ENCODE results near the gene OR9A4.

Gene OR9A4

DNA sequence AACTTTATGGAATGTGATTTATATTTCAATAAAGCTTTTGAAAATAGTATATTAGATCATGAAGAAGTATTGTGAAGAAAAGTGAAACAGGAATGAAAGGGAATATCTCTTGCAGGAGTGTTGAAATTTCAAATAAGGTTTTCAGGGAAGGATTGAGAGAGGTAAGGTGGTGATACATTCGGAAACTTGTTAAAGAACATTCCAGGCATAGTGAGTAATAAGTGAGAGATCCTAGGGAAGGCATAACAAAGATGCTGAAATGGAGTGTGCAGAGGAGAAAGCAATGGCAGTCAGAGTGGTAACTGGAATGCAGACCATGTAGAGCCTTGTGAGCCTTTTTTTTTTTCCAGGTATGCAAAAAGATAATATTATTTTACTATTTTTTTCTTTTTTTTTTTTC lies 4.1 kb downstream of the OR9A4 start:
- Mint-ChIP-seq H3K4me3 (no peak overlapping the region), H3K36me3 (no peaks in the 10 kb centered on the region), H3K9me3 (peaks cover 0 to 1% of the 10 kb centered on the region in 2 donors), H3K27me3 (peaks cover 0 to 5% of the 10 kb centered on the region in 2 donors), H3K27ac (no peak overlapping the region), H3K4me1 (peaks cover 0 to 5% of the 10 kb centered on the region in 2 donors)
- ATAC-seq (replicated peaks): no peak
- no peak for DNase-seq

DNA sequence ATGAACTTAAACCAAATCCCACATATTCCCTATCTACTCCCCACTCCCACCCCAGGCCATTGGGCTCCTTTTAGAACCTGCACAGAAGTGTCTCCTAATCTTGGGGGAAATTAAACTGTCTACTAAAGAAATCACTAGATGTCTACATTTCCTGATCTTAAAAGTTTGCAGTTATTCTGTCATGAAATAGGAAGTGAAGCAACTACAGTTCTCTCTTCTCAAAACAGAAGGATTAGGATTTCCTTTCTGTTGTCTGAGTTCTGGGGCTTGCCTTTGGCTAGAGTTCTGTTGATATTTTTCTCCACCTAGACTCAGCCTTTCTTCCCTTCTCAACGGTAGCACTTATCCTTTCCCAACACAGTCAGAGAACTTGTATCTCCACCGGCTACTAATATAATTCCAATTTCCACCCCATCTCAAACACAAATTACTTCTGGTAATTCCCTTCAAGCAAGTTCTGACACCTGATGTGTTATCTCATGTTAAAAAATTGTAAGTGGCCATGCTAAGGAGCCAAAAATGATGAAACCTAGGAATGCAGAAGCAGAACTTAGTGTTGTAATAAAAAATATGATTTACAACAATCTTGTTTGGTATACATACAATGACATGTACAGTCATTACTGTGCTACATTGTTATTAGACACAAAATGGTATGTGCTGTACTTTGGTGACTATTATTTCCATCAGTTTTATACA lies 12.1 kb downstream of the OR9A4 start:
- peaks cover 0 to 5% of the 10 kb centered on the region in 2 donors for H3K9me3 Mint-ChIP-seq
- no peaks in the 10 kb centered on the region for H3K4me1 Mint-ChIP-seq
- DNase-seq: no peak
- H3K27ac Mint-ChIP-seq: no peak overlapping the region
- H3K4me3 Mint-ChIP-seq: no peak overlapping the region
- H3K27me3 Mint-ChIP-seq: peaks cover 5 to 11% of the 10 kb centered on the region in 2 donors
- no peaks in the 10 kb centered on the region for H3K36me3 Mint-ChIP-seq
- no peak for ATAC-seq (replicated peaks)

DNA sequence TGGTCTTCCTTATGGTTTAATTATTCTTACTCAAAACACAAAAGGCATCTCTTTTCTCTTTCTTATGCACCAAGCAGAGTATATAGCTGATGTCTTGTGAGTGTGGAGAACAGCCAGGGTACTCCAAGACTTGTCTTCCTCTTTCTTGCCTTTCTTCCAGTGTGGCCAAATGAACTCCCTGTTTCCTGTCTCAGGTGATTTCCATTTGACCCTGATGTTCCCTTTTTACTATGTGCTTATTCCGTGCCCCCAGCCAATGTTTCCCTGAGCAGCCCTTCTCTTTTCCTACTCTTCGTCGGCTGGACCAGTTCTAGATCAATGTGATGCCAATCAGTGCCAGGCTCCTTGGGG lies 12.6 kb downstream of the OR9A4 start:
- no peaks in the 10 kb centered on the region for H3K4me1 Mint-ChIP-seq
- no peak overlapping the region for H3K27ac Mint-ChIP-seq
- DNase-seq (no peak), ATAC-seq (replicated peaks) (no peak)
- no peaks in the 10 kb centered on the region for H3K36me3 Mint-ChIP-seq
- peaks cover 0 to 5% of the 10 kb centered on the region in 2 donors for H3K9me3 Mint-ChIP-seq
- peaks cover 5 to 11% of the 10 kb centered on the region in 2 donors for H3K27me3 Mint-ChIP-seq
- H3K4me3 Mint-ChIP-seq: no peak overlapping the region

DNA sequence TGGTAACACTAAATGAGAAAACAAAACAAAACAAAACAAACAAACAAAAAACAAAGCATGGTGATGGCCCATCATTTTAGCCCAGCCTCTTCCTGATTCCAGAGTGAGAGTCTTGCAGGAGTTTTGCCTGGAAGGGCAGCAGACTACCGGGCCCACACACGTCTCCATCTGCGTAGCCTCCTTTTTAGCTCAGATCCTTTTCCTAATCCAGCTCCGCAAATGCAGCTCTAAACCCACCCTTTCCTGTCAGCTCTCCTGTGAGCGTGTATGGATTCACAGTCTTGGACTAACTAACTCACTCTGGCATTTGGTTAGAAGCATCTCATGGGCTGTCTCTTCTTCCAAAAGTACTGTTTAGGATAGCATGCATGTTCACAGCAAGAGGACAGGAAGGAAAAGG lies 14.0 kb downstream of the OR9A4 start:
- no peak for DNase-seq
- H3K27ac Mint-ChIP-seq: no peak overlapping the region
- peaks cover 5 to 11% of the 10 kb centered on the region in 2 donors for H3K27me3 Mint-ChIP-seq
- ATAC-seq (replicated peaks): no peak
- H3K9me3 Mint-ChIP-seq: peaks cover 0 to 5% of the 10 kb centered on the region in 2 donors
- H3K4me3 Mint-ChIP-seq: no peak overlapping the region
- H3K36me3 Mint-ChIP-seq: no peaks in the 10 kb centered on the region
- H3K4me1 Mint-ChIP-seq: no peaks in the 10 kb centered on the region

DNA sequence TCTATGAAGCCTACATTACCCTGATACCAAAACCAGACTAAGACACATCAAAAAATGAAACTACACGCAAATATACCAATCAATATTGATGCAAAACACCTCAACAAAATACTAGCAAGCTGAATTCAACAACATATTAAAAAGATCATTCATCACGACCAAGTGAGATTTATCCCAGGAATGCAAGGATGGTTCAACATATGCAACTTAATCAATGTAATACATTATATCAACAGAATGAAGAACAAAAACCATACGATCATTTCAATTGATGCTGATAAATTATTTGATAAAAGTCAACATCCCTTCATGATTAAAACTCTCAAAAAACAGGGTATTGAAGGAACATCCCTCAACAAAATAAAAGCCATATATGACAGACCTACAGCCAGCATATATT lies 24.9 kb downstream of the OR9A4 start:
- H3K9me3 Mint-ChIP-seq: peaks cover 30 to 31% of the 10 kb centered on the region in 2 donors
- no peak for DNase-seq
- H3K27ac Mint-ChIP-seq: no peak overlapping the region
- ATAC-seq (replicated peaks): no peak
- H3K27me3 Mint-ChIP-seq: no peaks in the 10 kb centered on the region
- peaks cover 10 to 13% of the 10 kb centered on the region in 2 donors for H3K36me3 Mint-ChIP-seq
- H3K4me1 Mint-ChIP-seq: peaks cover 8 to 16% of the 10 kb centered on the region in 2 donors
- H3K4me3 Mint-ChIP-seq: no peak overlapping the region

DNA sequence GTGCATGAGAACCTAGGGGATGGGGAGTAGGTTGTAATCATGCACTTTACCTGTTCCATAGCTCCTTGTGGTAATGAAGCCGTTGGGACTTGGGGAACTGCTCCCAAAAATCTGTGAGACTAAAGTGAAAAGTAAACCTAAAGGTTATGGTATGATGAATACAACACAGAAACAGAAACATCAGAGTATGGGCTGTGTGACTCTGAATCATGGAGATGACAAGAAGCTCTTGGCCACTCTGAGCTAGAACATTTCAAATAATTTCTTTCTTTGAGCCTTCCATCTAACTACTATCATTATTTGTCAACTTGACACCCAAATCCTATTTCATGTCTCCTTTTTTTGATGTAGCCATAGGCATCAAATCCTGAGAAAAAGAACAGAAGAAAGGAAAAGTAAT lies 27.6 kb downstream of the OR9A4 start:
- no peak for DNase-seq
- ATAC-seq (replicated peaks): no peak
- no peak overlapping the region for H3K27ac Mint-ChIP-seq

DNA sequence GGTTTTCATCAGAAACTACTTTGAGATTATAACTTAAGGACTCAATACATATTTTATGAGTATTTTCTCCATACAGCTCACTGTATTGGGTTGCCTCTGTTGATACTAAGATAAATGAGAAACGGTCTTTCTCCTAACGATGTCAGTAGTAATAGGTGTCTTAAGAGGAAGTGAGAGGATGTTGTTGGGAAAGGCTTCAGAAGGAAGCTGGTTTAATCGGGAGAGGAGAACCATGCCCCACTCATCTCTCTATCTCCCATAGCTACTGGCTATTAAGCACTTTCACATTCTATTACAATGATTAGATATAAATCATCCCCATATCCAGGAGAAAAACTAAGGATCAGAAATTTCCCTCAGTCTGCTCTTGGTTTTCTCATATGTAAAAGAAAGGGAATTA lies 28.6 kb downstream of the OR9A4 start:
- no peak for ATAC-seq (replicated peaks)
- Mint-ChIP-seq H3K4me3 (no peak overlapping the region), H3K36me3 (peaks cover 8 to 13% of the 10 kb centered on the region in 2 donors), H3K27ac (peak overlapping the region; percentile 10), H3K27me3 (no peaks in the 10 kb centered on the region), H3K4me1 (peaks cover 8 to 16% of the 10 kb centered on the region in 2 donors), H3K9me3 (peaks cover 21 to 23% of the 10 kb centered on the region in 2 donors)
- no peak for DNase-seq

More for the DNA sequence above, 27.6 kb downstream of the OR9A4 start:
- Mint-ChIP-seq H3K36me3 (peaks cover 10 to 13% of the 10 kb centered on the region in 2 donors), H3K9me3 (peaks cover 27% of the 10 kb centered on the region in 2 donors), H3K4me1 (peaks cover 8 to 16% of the 10 kb centered on the region in 2 donors), H3K4me3 (no peak overlapping the region), H3K27me3 (no peaks in the 10 kb centered on the region)

DNA sequence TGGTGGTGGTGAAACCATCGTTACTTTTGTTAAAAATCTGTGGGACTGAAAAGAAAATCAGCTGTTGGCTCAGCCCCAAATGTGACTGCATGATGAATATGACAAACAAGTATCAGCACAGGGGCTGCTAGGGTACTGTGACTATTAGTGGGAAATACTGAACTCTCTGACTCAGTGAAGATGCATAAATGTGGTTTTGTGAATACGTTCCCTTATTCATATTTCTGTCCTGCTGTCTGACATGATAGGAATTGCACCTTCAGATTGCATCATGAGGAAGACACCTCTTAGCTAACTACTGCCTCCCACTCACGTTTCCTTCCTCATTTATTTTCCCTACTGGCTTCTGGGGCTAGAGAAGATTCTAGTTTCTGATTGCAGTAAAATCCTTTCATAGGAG lies 29.2 kb downstream of the OR9A4 start:
- no peaks in the 10 kb centered on the region for H3K27me3 Mint-ChIP-seq
- DNase-seq: no peak
- H3K4me1 Mint-ChIP-seq: peaks cover 8 to 16% of the 10 kb centered on the region in 2 donors
- ATAC-seq (replicated peaks): peak; percentile 81 to 97
- no peak overlapping the region for H3K4me3 Mint-ChIP-seq
- peaks cover 18 to 20% of the 10 kb centered on the region in 2 donors for H3K9me3 Mint-ChIP-seq
- H3K36me3 Mint-ChIP-seq: peaks cover 6 to 10% of the 10 kb centered on the region in 2 donors
- H3K27ac Mint-ChIP-seq: peak overlapping the region; percentile 10

DNA sequence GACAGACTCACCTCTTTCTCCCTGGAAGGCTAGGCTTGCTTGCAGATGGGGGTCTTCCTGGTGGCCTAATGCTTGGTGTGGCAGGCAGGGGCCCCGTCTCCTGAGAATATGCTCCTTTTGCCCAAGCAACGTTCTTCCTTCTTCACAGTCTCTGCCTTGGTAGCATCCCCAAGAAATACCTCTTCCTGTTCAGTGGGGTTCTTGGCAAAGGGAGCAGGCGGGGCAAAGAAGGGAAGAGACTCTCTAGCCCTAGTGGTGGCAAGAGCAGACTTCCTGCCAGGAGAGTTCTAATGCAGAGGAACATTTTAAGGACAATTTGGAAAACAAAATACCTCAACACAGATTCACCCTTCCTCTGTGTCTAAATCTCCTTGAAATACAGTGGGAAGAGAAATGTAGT lies 30.6 kb downstream of the OR9A4 start, which contains the start of gene CLEC5A:
CLEC5A (minus strand) TSS at position 179 of the 400 bp plus-strand sequence. CDS start 682 bp downstream, outside the sequence.
- H3K4me1 Mint-ChIP-seq: peaks cover 8 to 16% of the 10 kb centered on the region in 2 donors
- no peak for ATAC-seq (replicated peaks)
- no peak within 1 kb of the TSS for H3K4me3 Mint-ChIP-seq
- no peak within 1 kb of the TSS for H3K27ac Mint-ChIP-seq
- DNase-seq: no peak
- peaks cover 7 to 8% of the 10 kb centered on the region in 2 donors for H3K9me3 Mint-ChIP-seq
- no peaks in the 10 kb centered on the region for H3K36me3 Mint-ChIP-seq
- H3K27me3 Mint-ChIP-seq: no peaks in the 10 kb centered on the region

DNA sequence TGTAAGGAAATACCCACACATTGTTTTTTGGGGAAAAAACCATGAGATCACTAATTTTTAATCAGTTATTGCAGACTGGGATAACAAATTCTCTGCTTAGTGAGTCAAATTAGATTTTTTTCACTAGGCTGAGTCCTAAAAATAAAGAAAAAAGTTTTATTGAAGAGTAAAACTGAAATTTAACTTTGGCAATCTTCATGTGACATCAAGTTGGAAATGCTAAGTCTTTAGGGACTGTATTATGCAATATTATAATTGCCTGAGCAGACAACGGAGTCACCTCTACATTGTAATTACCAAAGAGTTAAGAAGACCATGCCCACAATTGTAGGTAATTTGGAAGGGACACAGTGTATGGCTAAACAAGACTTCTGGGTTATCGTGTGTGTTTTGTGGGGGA lies 32.8 kb downstream of the OR9A4 start:
- Mint-ChIP-seq H3K27me3 (no peaks in the 10 kb centered on the region), H3K36me3 (no peaks in the 10 kb centered on the region), H3K9me3 (no peaks in the 10 kb centered on the region), H3K27ac (no peak overlapping the region), H3K4me1 (peaks cover 8 to 16% of the 10 kb centered on the region in 2 donors), H3K4me3 (no peak overlapping the region)
- ATAC-seq (replicated peaks) (no peak), DNase-seq (no peak)

DNA sequence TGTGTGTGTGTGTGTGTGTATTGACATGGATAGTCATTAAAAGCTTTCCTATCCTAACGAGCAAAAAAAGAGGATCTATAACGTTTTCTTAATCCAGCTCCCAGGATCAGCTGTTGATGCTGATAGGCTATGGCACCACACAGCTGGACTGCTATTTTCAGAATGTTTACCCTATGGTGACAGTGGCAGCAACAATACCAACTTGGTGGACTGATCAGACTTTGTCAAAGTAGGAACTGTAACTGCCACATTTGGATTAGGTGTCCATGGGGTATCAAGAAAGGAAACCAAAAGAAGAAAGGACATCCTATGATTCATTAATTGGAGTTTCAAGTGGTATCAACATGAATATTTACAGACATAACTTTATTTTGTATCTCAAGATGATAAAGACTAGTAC lies 33.3 kb downstream of the OR9A4 start:
- Mint-ChIP-seq H3K27me3 (no peaks in the 10 kb centered on the region), H3K4me1 (peaks cover 8 to 16% of the 10 kb centered on the region in 2 donors), H3K36me3 (no peaks in the 10 kb centered on the region), H3K4me3 (no peak overlapping the region), H3K9me3 (no peaks in the 10 kb centered on the region), H3K27ac (no peak overlapping the region)
- no peak for DNase-seq
- no peak for ATAC-seq (replicated peaks)

DNA sequence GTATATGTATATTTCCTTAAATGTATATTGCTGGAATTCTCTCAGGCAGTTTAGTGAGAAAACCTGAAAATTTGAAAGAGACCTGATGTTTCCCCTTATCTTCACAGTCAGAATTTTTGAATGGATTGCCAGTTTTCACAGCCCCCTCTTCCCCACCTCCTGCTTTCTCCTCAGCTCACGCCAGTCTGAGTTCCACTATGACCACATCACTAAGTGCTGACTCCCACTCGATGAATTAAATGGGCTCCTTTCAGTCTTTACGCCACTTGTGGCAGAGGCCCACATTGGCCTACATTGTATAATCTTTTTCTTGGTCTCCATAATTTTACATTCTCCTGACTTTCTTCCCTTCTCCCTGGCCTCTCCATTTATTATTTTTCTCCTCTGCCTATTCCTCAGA lies 33.7 kb downstream of the OR9A4 start:
- Mint-ChIP-seq H3K4me3 (no peak overlapping the region), H3K9me3 (no peaks in the 10 kb centered on the region), H3K27me3 (no peaks in the 10 kb centered on the region), H3K27ac (no peak overlapping the region), H3K4me1 (peaks cover 8 to 11% of the 10 kb centered on the region in 2 donors), H3K36me3 (no peaks in the 10 kb centered on the region)
- no peak for DNase-seq
- no peak for ATAC-seq (replicated peaks)

DNA sequence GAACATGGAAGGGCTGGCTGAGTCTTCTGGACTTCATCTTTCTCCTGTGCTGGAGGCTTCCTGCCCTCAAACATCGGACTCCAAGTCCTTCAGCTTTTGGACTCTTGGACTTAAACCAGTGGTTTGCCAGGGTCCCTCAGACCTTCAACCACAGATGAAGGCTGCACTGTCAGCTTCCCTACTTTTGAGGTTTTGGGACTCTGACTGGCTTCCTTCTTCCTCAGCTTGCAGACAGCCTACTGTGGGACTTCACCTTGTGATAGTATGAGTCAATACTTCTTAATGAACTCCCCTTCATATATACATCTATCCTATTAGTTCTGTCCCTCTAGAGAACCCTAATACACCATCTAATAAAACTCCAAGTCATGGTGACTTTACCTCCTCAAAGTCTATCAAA lies 34.6 kb downstream of the OR9A4 start:
- Mint-ChIP-seq H3K36me3 (no peaks in the 10 kb centered on the region), H3K27ac (no peak overlapping the region), H3K9me3 (no peaks in the 10 kb centered on the region), H3K4me3 (no peak overlapping the region), H3K4me1 (peaks cover 3 to 6% of the 10 kb centered on the region in 2 donors), H3K27me3 (no peaks in the 10 kb centered on the region)
- DNase-seq: no peak
- ATAC-seq (replicated peaks): no peak

DNA sequence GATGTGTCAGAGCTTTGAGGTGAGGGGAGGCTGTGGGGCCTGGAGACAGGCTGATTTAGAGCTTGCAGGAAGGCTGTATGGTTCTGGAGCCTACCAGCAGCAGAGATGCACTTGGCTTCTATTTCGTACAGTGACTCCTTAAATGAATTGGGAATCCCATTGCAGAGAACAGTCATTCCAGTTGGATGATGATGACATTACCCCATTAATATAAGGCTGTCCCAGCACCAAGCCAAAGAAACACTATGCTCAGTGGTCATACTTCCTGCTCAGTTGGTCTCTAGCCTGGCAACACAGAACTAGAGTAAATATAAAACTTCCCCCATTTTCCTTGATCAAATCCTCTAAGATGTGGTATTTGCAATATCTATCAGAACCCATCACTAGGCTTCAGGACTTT lies 36.3 kb downstream of the OR9A4 start:
- Mint-ChIP-seq H3K4me1 (peaks cover 0 to 11% of the 10 kb centered on the region in 2 donors), H3K27me3 (no peaks in the 10 kb centered on the region)

DNA sequence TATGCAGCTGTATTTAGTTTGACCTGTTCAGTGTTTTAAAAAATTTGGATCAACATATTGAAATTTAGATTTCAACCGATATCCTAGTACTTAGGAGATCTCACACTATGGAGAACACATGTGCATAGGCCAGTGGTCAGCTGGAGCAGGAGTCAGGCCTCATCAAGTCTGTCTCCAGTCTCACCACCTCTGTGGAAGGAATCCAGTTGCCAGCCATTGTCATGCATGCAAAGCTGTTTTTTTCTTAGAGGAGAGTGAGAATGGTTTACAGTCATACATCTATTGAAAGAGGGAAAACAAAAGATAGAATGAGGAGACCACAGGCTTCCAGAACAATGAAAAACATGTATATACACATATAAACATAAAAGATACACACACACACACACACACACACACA lies 38.1 kb downstream of the OR9A4 start:
- Mint-ChIP-seq H3K4me3 (no peak overlapping the region), H3K27me3 (no peaks in the 10 kb centered on the region), H3K36me3 (no peaks in the 10 kb centered on the region), H3K9me3 (peaks cover 4 to 5% of the 10 kb centered on the region in 2 donors), H3K27ac (no peak overlapping the region), H3K4me1 (peaks cover 2 to 19% of the 10 kb centered on the region in 2 donors)
- ATAC-seq (replicated peaks) (no peak), DNase-seq (no peak)

More for the DNA sequence above, 36.3 kb downstream of the OR9A4 start:
- no peaks in the 10 kb centered on the region for H3K36me3 Mint-ChIP-seq
- no peak overlapping the region for H3K27ac Mint-ChIP-seq
- H3K4me3 Mint-ChIP-seq: no peak overlapping the region
- no peak for ATAC-seq (replicated peaks)
- peaks cover 4% of the 10 kb centered on the region in 2 donors for H3K9me3 Mint-ChIP-seq
- no peak for DNase-seq

All from stimulated activated naive B cell treated with anti-CD40 and anti-IgM and Interleukin-4, amounts not matched to agents 10 μg/mL and 1 μg/mL and 100 μg/mL, for 72 hours (primary cell).